GM21390 (cell line): ENCODE data around the gene TEKT3.

Source experiments
- ATAC-seq: cut with Tn5 transposase; IDR thresholded peaks from one replicate; pipeline ENCODE4 v1.9.1; 2021; ENCODE audit not compliant: unreplicated experiment

The TEKT3 gene

GRCh38 chr17:15298176-15298575, 43.2 kb downstream of the TEKT3 start:
- no peak for ATAC-seq

GRCh38 chr17:15293558-15293957, 47.8 kb downstream of the TEKT3 start:
- no peak for ATAC-seq

- no peak for ATAC-seq
Observed at GRCh38 chr17:15291674-15292361, 49.6 kb downstream of the TEKT3 start.

GRCh38 chr17:15290605-15291004, 50.8 kb downstream of the TEKT3 start:
- no peak for ATAC-seq

GRCh38 chr17:15289285-15290183, 51.9 kb downstream of the TEKT3 start:
- ATAC-seq = no peak

- ATAC-seq = no peak
Observed at GRCh38 chr17:15288859-15289258, 52.5 kb downstream of the TEKT3 start.

- ATAC-seq = no peak
Observed at GRCh38 chr17:15287538-15288267, 53.7 kb downstream of the TEKT3 start.

GRCh38 chr17:15285466-15285865, 55.9 kb downstream of the TEKT3 start:
- ATAC-seq = no peak

- no peak for ATAC-seq
Observed at GRCh38 chr17:15284537-15284936, 56.9 kb downstream of the TEKT3 start.

- no peak for ATAC-seq
Observed at GRCh38 chr17:15284107-15284506, 57.3 kb downstream of the TEKT3 start.

- ATAC-seq = no peak
Observed at GRCh38 chr17:15281909-15282308, 59.5 kb downstream of the TEKT3 start.

- no peak for ATAC-seq
Observed at GRCh38 chr17:15278924-15279477, 62.4 kb downstream of the TEKT3 start.

- no peak for ATAC-seq
Observed at GRCh38 chr17:15278380-15278779, 63.0 kb downstream of the TEKT3 start.

GRCh38 chr17:15274017-15274416, 67.4 kb downstream of the TEKT3 start:
- no peak for ATAC-seq

- ATAC-seq = no peak
Observed at GRCh38 chr17:15273141-15273793, 68.1 kb downstream of the TEKT3 start.

GRCh38 chr17:15271741-15272140, 69.7 kb downstream of the TEKT3 start:
- no peak for ATAC-seq

- no peak for ATAC-seq
Observed at GRCh38 chr17:15270628-15271381, 70.6 kb downstream of the TEKT3 start.

- no peak for ATAC-seq
Observed at GRCh38 chr17:15269780-15270089, 71.7 kb downstream of the TEKT3 start.

GRCh38 chr17:15269087-15269779, 72.2 kb downstream of the TEKT3 start:
- no peak for ATAC-seq

GRCh38 chr17:15268461-15268860, 72.9 kb downstream of the TEKT3 start:
- ATAC-seq = no peak
